Upper lobe of left lung (tissue), 4 donors: Measurements from ENCODE around the gene OXGR1.
"Not testable (repeated sequence)": the region's sequence is repeated elsewhere in the genome, so short reads cannot be mapped to it uniquely, and the experiment has no call there.

ENCODE experiments used
- EP300 ChIP-seq, 4 donors: sonication (generic); formaldehyde crosslinking; IDR thresholded peaks; one replicate each; pipeline ENCODE4 v1.5.1; 2017; ENCODE audit warnings: antibody characterized with exemption in 4 of 4, control low read depth in 2 of 4
- POLR2A ChIP-seq, 4 donors: fragments of 450-650 bp; IDR thresholded peaks; one replicate each; pipeline ENCODE4 v1.5.1; 2016 to 2017; ENCODE audit warnings: antibody characterized with exemption in 4 of 4, mild to moderate bottlenecking in 2 of 4
- POLR2AphosphoS5 ChIP-seq, 2 donors: sonication (generic); formaldehyde crosslinking; IDR thresholded peaks; one replicate each; pipeline ENCODE4 v1.5.1; 2017; ENCODE audit warnings: antibody characterized with exemption in 2 of 2
- TF ChIP-seq, protein P1 (sequence below), 6 experiments: fragments of 450-650 bp in 4 of 6; fragments of 200-600 bp in 2 of 6; sonication (generic) in 2 of 6; IDR thresholded peaks; one replicate each; pipeline ENCODE4 v1.5.1; 2016 to 2019; ENCODE audit warnings: antibody characterized with exemption in 6 of 6

DNA sequence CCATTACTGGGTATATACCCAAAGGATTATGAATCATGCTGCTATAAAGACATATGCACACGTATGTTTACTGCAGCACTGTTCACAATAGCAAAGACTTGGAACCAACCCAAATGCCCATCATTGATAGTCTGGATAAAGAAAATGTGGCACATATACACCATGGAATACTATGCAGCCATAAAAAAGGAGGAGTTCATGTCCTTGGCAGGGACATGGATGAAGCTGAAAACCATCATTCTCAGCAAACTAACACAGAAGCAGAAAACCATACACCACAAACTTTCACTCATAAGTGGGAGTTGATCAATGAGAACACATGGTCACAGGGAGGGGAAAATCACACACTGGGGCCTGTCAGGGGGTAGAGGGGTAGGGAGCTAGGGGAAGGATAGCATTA is 14.4 kb downstream of the OXGR1 start:
- TF ChIP-seq POLR2A, EP300, POLR2AphosphoS5 (IDR thresholded peaks at IDR 0.05): not testable (repeated sequence)
- TF ChIP-seq, protein P1, sequence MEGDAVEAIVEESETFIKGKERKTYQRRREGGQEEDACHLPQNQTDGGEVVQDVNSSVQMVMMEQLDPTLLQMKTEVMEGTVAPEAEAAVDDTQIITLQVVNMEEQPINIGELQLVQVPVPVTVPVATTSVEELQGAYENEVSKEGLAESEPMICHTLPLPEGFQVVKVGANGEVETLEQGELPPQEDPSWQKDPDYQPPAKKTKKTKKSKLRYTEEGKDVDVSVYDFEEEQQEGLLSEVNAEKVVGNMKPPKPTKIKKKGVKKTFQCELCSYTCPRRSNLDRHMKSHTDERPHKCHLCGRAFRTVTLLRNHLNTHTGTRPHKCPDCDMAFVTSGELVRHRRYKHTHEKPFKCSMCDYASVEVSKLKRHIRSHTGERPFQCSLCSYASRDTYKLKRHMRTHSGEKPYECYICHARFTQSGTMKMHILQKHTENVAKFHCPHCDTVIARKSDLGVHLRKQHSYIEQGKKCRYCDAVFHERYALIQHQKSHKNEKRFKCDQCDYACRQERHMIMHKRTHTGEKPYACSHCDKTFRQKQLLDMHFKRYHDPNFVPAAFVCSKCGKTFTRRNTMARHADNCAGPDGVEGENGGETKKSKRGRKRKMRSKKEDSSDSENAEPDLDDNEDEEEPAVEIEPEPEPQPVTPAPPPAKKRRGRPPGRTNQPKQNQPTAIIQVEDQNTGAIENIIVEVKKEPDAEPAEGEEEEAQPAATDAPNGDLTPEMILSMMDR (IDR thresholded peaks at IDR 0.05): not testable (repeated sequence)
